ENCODE data around the gene OR8B3. TPM values are rescaled to one million over a fixed set of nuclear protein-coding genes. Genes with fewer than 3 reads are reported as not detected.

OR8B3 gene, protein sequence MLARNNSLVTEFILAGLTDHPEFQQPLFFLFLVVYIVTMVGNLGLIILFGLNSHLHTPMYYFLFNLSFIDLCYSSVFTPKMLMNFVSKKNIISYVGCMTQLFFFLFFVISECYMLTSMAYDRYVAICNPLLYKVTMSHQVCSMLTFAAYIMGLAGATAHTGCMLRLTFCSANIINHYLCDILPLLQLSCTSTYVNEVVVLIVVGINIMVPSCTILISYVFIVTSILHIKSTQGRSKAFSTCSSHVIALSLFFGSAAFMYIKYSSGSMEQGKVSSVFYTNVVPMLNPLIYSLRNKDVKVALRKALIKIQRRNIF
- not detected in 2 replicates for total RNA-seq

DNA sequence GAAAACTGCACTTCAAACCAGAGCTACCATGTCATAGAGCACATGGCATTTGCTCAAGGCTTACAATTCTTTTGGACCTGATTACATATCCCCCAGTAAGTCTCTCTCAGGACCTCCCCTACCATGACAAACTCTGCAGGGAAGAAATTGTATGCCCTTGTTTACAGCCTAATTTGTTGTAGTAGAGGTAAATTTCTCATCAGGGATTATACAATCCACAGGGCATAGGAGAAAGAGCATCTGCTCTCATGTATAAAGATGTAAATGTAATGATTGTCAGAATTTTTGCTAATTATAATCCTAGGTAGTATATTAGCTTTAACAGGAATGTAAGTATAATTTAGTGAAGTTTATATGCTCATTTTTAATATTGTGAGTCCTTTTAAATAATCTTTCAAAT lies at the start of gene OR8B3:
OR8B3 (minus strand) TSS at position 101 of the 400 bp plus-strand sequence. CDS start 1,673 bp downstream, outside the sequence.

DNA sequence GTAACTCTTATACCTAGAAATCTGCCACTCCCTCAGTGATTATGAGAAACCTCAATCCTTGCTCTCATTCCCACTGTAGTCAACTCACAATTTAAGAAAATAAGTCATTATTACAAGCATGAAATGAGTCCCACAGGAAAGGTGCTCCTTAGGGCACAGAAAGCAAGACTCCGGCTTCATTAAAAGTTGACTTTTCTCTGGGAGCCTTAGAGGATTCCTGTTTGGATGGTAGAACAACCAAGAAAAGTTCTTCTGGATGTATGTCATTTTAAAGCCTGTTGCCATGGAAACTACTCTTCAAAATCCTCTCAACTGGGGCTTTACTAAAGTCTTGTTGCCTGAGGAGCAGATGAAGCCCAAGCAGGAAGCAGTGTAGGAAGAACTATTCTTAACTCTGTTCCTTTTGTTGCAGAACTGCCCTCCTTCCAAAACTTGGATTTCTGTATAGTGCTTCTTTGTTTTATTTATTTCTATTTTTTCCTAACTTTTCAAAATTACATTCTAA lies 46.9 kb upstream of the OR8B3 start, which contains the start of gene OR8B8:
OR8B8 (minus strand) TSS at position 51 of the 505 bp plus-strand sequence. CDS start 4,611 bp downstream, outside the sequence.

DNA sequence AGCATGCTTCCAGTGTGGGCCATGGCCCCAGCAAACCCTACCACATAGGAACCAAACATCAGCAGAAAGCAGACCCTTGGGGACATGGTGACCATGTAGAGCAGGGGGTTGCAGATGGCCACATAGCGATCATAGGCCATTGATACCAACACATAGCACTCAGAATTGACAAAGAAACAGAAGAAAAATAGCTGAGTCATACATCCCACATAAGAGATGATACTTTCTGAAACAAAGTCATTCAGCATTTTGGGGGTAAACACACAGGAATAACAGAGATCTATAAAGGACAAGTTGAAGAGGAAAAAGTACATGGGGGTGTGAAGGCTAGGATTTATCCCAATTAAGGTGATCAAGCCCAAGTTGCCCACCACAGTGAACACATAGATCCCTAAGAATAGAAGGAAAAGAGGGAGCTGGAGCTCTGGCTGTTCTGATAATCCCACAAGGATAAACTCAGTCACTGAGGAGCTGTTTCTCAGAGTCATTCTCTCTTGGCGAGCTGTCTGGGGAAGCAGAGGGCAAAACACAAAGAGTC lies 25.6 kb upstream of the OR8B3 start, which contains the start of gene OR8B4:
OR8B4 (minus strand) TSS at position 488 of the 538 bp plus-strand sequence; CDS start at position 488, 0 bp downstream.

DNA sequence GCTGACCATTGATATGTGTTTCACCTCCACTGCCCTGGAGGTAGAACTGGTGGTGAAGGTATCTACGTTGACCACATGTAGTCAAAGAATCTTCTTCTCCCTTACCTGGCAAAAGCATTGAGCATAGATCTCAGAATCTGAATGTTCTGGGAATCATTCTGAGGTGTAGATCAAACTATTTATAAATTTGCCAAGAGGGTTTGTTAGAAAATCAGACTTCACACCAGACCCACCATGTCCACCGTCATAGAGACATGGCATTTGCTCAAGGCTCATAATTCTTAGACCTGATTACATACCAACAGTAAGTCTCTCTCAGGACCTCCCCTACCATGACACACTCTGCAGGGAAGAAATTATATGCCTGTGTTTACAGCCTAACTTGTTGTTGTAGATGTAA lies 14.4 kb downstream of the OR8B3 start, which contains the start of gene OR8B2:
OR8B2 (minus strand) TSS at position 101 of the 400 bp plus-strand sequence. CDS start 1,156 bp downstream, outside the sequence.

Other genes with a start within 250 kb of the OR8B3 start
- not detected in 2 replicates for gene OR10D3, start 215.7 kb downstream of the OR8B3 start, total RNA-seq
- gene OR8G1, start 157.9 kb downstream of the OR8B3 start, total RNA-seq: not detected in 2 replicates
- not detected in 2 replicates for gene OR8G5, start 142.6 kb downstream of the OR8B3 start, total RNA-seq
- gene OR8D1, start 85.1 kb downstream of the OR8B3 start, total RNA-seq: not detected in 2 replicates
- gene OR8D2, start 78.8 kb downstream of the OR8B3 start, total RNA-seq: not detected in 2 replicates
- not detected in 2 replicates for gene OR8B2, start 14.5 kb downstream of the OR8B3 start, total RNA-seq
- gene OR8B4, start 25.8 kb upstream of the OR8B3 start, total RNA-seq: not detected in 2 replicates
- not detected in 2 replicates for gene OR8B8, start 46.7 kb upstream of the OR8B3 start, total RNA-seq
- not detected in 2 replicates for gene OR8B12, start 144.6 kb upstream of the OR8B3 start, total RNA-seq
- gene OR8A1, start 171.0 kb upstream of the OR8B3 start, total RNA-seq: not detected in 2 replicates
- gene PANX3, start 212.4 kb upstream of the OR8B3 start, total RNA-seq: not detected in 2 replicates
- 17.6 and 18.3 TPM in 2 replicates for gene TBRG1, start 223.8 kb upstream of the OR8B3 start, total RNA-seq

Measured in vein endothelial cell (primary cell).